K562 (cell line): ENCODE measurements around the gene VRK3. TPM values are rescaled to one million over a fixed set of nuclear protein-coding genes. Genes with fewer than 3 reads are reported as not detected.

Experiments
- CHD4 ChIP-seq: fragments of 200-600 bp; sonication (generic); IDR thresholded peaks from 3 replicates; pipeline ENCODE4 v1.6.1; 2012; ENCODE audit warnings: low read depth, mild to moderate bottlenecking, mixed read lengths, low read length, inconsistent platforms; ENCODE audit not compliant: insufficient read depth, insufficient replicate concordance, poor library complexity, severe bottlenecking
- EHMT2 ChIP-seq: fragments of 450-650 bp; IDR thresholded peaks from 2 replicates; pipeline ENCODE4 v1.6.1; 2018; ENCODE audit warnings: antibody characterized with exemption
- FOXP4 ChIP-seq: sonication (generic); formaldehyde crosslinking; IDR thresholded peaks from 2 replicates; pipeline ENCODE4 v1.8.0; 2022; ENCODE audit warnings: mild to moderate bottlenecking, missing genetic modification reagents, borderline replicate concordance
- HNRNPH1 ChIP-seq: fragments of 200-400 bp; formaldehyde crosslinking; optimal IDR thresholded peaks from 2 replicates; pipeline ENCODE3; 2017; ENCODE audit warnings: low read depth, mild to moderate bottlenecking, low read length, moderate library complexity
- ID3 ChIP-seq, 2 experiments: fragments of 250-450 bp in 1 of 2; fragments of 450-650 bp in 1 of 2; sonication (Bioruptor Pico) in 1 of 2; IDR thresholded peaks; 2 replicates each; pipeline versions ENCODE4 v1.6.1 to v1.8.0; 2016 to 2021; ENCODE audit warnings: mild to moderate bottlenecking in 2 of 2, moderate library complexity in 2 of 2, missing compliant biosample characterization in 1 of 2, missing genetic modification characterization in 1 of 2
- MAFF ChIP-seq: IDR thresholded peaks from 2 replicates; pipeline ENCODE4 v1.6.1; 2012; ENCODE audit warnings: low read length, improper control_type of control experiment
- MCM2 ChIP-seq: fragments of 450-650 bp; IDR thresholded peaks from 2 replicates; pipeline ENCODE4 v1.6.1; 2017; ENCODE audit warnings: low read depth, mild to moderate bottlenecking
- NCOA1 ChIP-seq: fragments of 450-650 bp; IDR thresholded peaks from 2 replicates; pipeline ENCODE4 v1.6.1; 2016; ENCODE audit warnings: low read depth
- OTX1 ChIP-seq: fragments of 450-650 bp; formaldehyde crosslinking; IDR thresholded peaks from 2 replicates; pipeline ENCODE4 v1.4.0; 2022; ENCODE audit warnings: mild to moderate bottlenecking
- RBM15 ChIP-seq: fragments of 200-400 bp; formaldehyde crosslinking; IDR thresholded peaks from 2 replicates; pipeline ENCODE4 v1.6.1; 2018; ENCODE audit warnings: mild to moderate bottlenecking, low read length, moderate library complexity; ENCODE audit not compliant: insufficient read depth
- SIRT6 ChIP-seq: IDR thresholded peaks from one replicate; pipeline ENCODE4 v1.6.1; 2012; ENCODE audit warnings: low read depth, mild to moderate bottlenecking, control low read depth, inconsistent platforms, low read length, moderate library complexity
- SREBF2 ChIP-seq: sonication (generic); formaldehyde crosslinking; IDR thresholded peaks from 2 replicates; pipeline ENCODE4 v1.4.0; 2020; ENCODE audit warnings: mild to moderate bottlenecking, missing genetic modification reagents
- TBP ChIP-seq: optimal IDR thresholded peaks from 2 replicates; pipeline ENCODE3; 2011; ENCODE audit warnings: low read depth, low read length, improper control_type of control experiment
- TGIF2 ChIP-seq: sonication (generic); formaldehyde crosslinking; IDR thresholded peaks from 2 replicates; pipeline ENCODE4 v1.8.1; 2022; ENCODE audit warnings: mild to moderate bottlenecking, missing genetic modification reagents, moderate library complexity
- THRB ChIP-seq: fragments of 450-650 bp; formaldehyde crosslinking; conservative IDR thresholded peaks from 2 replicates; pipeline ENCODE4 v1.4.0; 2022; ENCODE audit warnings: mild to moderate bottlenecking, missing genetic modification characterization
- TOE1 ChIP-seq, 2 experiments: fragments of 450-650 bp in 1 of 2; sonication (generic) in 1 of 2; formaldehyde crosslinking in 1 of 2; IDR thresholded peaks; 2 replicates each; pipeline versions ENCODE4 v1.7.1 to v1.8.0; 2016 to 2022; ENCODE audit warnings: borderline replicate concordance in 2 of 2, mild to moderate bottlenecking in 2 of 2, antibody characterized with exemption in 1 of 2, inconsistent platforms in 1 of 2, low read depth in 1 of 2, missing genetic modification reagents in 1 of 2, moderate library complexity in 1 of 2
- ZC3H11A ChIP-seq: IDR thresholded peaks from 2 replicates; pipeline ENCODE4 v1.6.1; 2012; ENCODE audit warnings: low read depth, low read length, improper control_type of control experiment
- ZNF12 ChIP-seq: sonication (generic); formaldehyde crosslinking; IDR thresholded peaks from 2 replicates; pipeline ENCODE4 v1.4.0; 2020; ENCODE audit warnings: mild to moderate bottlenecking, missing genetic modification reagents
- ZNF277 ChIP-seq: fragments of 250-450 bp; sonication (Bioruptor Pico); IDR thresholded peaks from 2 replicates; pipeline ENCODE4 v1.8.0; 2022; ENCODE audit warnings: inconsistent platforms, mild to moderate bottlenecking, moderate library complexity, borderline replicate concordance
- ZNF280A ChIP-seq: fragments of 450-650 bp; IDR thresholded peaks from 2 replicates; pipeline ENCODE4 v1.6.1; 2018; ENCODE audit warnings: mild to moderate bottlenecking, low read depth; ENCODE audit not compliant: partially characterized antibody
- ZNF57 ChIP-seq: fragments of 450-650 bp; formaldehyde crosslinking; IDR thresholded peaks from 2 replicates; pipeline ENCODE4 v1.4.0; 2020; ENCODE audit warnings: mild to moderate bottlenecking, moderate library complexity
- ZNF584 ChIP-seq: fragments of 200-800 bp; sonication (Bioruptor generic); IDR thresholded peaks from 2 replicates; pipeline ENCODE4 v1.6.1; 2016; ENCODE audit warnings: low read depth, mild to moderate bottlenecking, missing genetic modification characterization, missing compliant biosample characterization
- polyA plus RNA-seq, 8 experiments: library from polyadenylated mRNA; depleted of rRNA in 4 of 8; stranded (reverse) in 5 of 8; unstranded in 3 of 8; fragments of >200 nt; fragmentation: Nextera tagmentation in 2 of 8; fragmentation: Illumina TruSeq in 1 of 8; extraction: Ambion mirVana in 2 of 8; extraction: Trizol in 1 of 8; gene quantifications; 2 replicates each; pipeline versions ENCODE4 v1.2.1 to v1.2.3, GENCODE V29; 2011 to 2014; ENCODE audit warnings: inconsistent platforms in 1 of 8, missing spikeins in 1 of 8
- total RNA-seq, 7 experiments: library from RNA; depleted of rRNA in 6 of 7; stranded (reverse); fragments of >200 nt in 6 of 7; fragmentation: Illumina TruSeq in 2 of 7; extraction: Trizol in 2 of 7; gene quantifications; 2 replicates each; pipeline versions ENCODE4 v1.2.1 to v1.2.3, GENCODE V29; 2011 to 2021; ENCODE audit warnings: low replicate concordance in 1 of 7

Gene VRK3
- total and polyA plus RNA-seq, 9 of the 15 experiments (the other 6 are each of a cell fraction or from before 2014, with no cell fraction given), result 25.6 to 94.3 (median 42.9) TPM

- TF ChIP-seq SIRT6, result no peak
- peak; percentile 81 for TF ChIP-seq OTX1 (CRISPR knock-in tag)
- no peak for TF ChIP-seq HNRNPH1
- no peak for TF ChIP-seq ZNF57 (CRISPR knock-in tag)
- TF ChIP-seq MAFF, result no peak
- 0 out of 2 replicates have a peak, but pooled peaks have one; percentile 22 for TF ChIP-seq TOE1 (IDR thresholded peaks at IDR 0.05; ENCODE audit: borderline replicate concordance)
- TF ChIP-seq TOE1 (CRISPR knock-in tag; IDR thresholded peaks at IDR 0.05; ENCODE audit: borderline replicate concordance, low read depth), result no peak
- TF ChIP-seq TBP, result no peak
- TF ChIP-seq MCM2, result no peak
- TF ChIP-seq CHD4, result no peak
- no peak for TF ChIP-seq RBM15
- TF ChIP-seq SREBF2 (CRISPR knock-in tag), result no peak
- no peak for TF ChIP-seq NCOA1
- TF ChIP-seq ZC3H11A, result no peak
- TF ChIP-seq ID3 (CRISPR knock-in tag; IDR thresholded peaks at IDR 0.05), result no peak
- TF ChIP-seq ID3 (tag; IDR thresholded peaks at IDR 0.05), result no peak
- TF ChIP-seq TGIF2 (CRISPR knock-in tag), result no peak
- no peak for TF ChIP-seq ZNF280A
- no peak for TF ChIP-seq FOXP4 (CRISPR knock-in tag)
- TF ChIP-seq ZNF12 (CRISPR knock-in tag), result no peak
- no peak for TF ChIP-seq ZNF277
- 0 out of 2 replicates have a peak, but pooled peaks have one; percentile 44 for TF ChIP-seq EHMT2
- TF ChIP-seq THRB, result peak; percentile 98
- no peak for TF ChIP-seq ZNF584 (CRISPR knock-in tag)
Observed at GRCh38 chr19:49932041-49932451, 93.1 kb downstream of the VRK3 start (continued).
